Epidermal melanocyte (primary cell): ENCODE results near the gene AGBL1.
"Not testable (repeated sequence)": the region's sequence is repeated elsewhere in the genome, so short reads cannot be mapped to it uniquely, and the experiment has no call there.

Experiments used
- DNase-seq: peaks from one replicate; pipeline ENCODE4 v3.0.0; 2011; ENCODE audit warnings: low spot score; ENCODE audit not compliant: insufficient read length

AGBL1 gene

GRCh38 chr15:87042619-87043018 is 962.9 kb downstream of the AGBL1 start:
- DNase-seq: not testable (repeated sequence)

DNA sequence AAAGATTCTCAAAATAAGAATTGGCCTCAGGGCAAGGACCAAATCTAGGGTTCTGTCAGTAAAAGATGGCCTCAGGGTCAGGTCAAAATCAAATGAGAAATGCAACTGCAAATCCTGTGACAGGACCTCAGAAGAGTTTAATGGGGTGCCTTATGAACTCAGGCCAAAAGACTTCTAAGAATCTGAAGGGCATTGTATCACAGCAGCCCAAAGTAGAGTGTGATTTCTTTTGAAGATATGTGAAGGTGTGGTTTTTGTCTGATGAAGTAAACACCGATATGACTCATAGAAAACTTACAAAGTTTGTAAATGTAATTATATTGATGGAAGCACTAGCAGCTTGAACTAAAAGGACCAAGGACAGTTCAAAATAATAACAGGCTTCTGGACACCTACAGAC is 966.1 kb downstream of the AGBL1 start:
- DNase-seq: no peak

GRCh38 chr15:87047203-87047965 is 967.7 kb downstream of the AGBL1 start:
- DNase-seq: no peak
